Activated T-helper 17 cell treated with anti-CD3 and anti-CD28 coated beads, Interleukin-2, amount 50 U/mL, for 72 hours (primary cell): ENCODE results near the gene PLCL2. TPM values are rescaled to one million over a fixed set of nuclear protein-coding genes. Genes with fewer than 3 reads are reported as not detected.
"Not testable (repeated sequence)": the region's sequence is repeated elsewhere in the genome, so short reads cannot be mapped to it uniquely, and the experiment has no call there.

Experiments used
- ATAC-seq: fragments of 150-1000 bp; cut with Tn5 transposase; replicated peaks from 2 replicates; pipeline ENCODE4 v1.10.0; 2021; ENCODE audit warnings: mild to moderate bottlenecking, moderate library complexity
- H3K27ac Mint-ChIP-seq: one replicate; pipeline ENCODE4 v1.8.0; 2022; ENCODE audit warnings: mixed read lengths
- H3K27me3 Mint-ChIP-seq: one replicate; pipeline ENCODE4 v1.8.0; 2022; ENCODE audit warnings: mixed read lengths
- H3K36me3 Mint-ChIP-seq: one replicate; pipeline ENCODE4 v1.8.0; 2022; ENCODE audit warnings: low read depth, mild to moderate bottlenecking, mixed read lengths
- H3K4me1 Mint-ChIP-seq: one replicate; pipeline ENCODE4 v1.8.0; 2022; ENCODE audit warnings: mixed read lengths
- H3K4me3 Mint-ChIP-seq: one replicate; pipeline ENCODE4 v1.8.0; 2022; ENCODE audit warnings: mild to moderate bottlenecking, mixed read lengths
- H3K9me3 Mint-ChIP-seq: one replicate; pipeline ENCODE4 v1.8.0; 2022; ENCODE audit warnings: mixed read lengths
- total RNA-seq, 2 donors: library from RNA; stranded (reverse); gene quantifications; one replicate each; pipeline ENCODE4 v1.2.3, GENCODE V29; 2022

PLCL2 gene
- total RNA-seq, 2 donors from 2014 or later = 15.1 to 16.2 TPM

GRCh38 chr3:16936233-16936632 is 51.5 kb downstream of the PLCL2 start:
- peak overlapping the region; percentile 52 for H3K4me3 Mint-ChIP-seq
- peaks cover 38% of the 10 kb centered on the region for H3K4me1 Mint-ChIP-seq
- no peak for ATAC-seq
- H3K36me3 Mint-ChIP-seq = peaks cover 4% of the 10 kb centered on the region
- H3K27me3 Mint-ChIP-seq = no peaks in the 10 kb centered on the region
- H3K27ac Mint-ChIP-seq = peak overlapping the region; percentile 77
- no peaks in the 10 kb centered on the region for H3K9me3 Mint-ChIP-seq

GRCh38 chr3:16936676-16937230 is 52.0 kb downstream of the PLCL2 start:
- H3K4me3 Mint-ChIP-seq = peak overlapping the region; percentile 52
- peaks cover 4% of the 10 kb centered on the region for H3K36me3 Mint-ChIP-seq
- no peaks in the 10 kb centered on the region for H3K9me3 Mint-ChIP-seq
- no peak for ATAC-seq
- peak overlapping the region; percentile 77 for H3K27ac Mint-ChIP-seq
- H3K4me1 Mint-ChIP-seq = peaks cover 44% of the 10 kb centered on the region
- no peaks in the 10 kb centered on the region for H3K27me3 Mint-ChIP-seq

- Mint-ChIP-seq H3K9me3 (no peaks in the 10 kb centered on the region), H3K27me3 (no peaks in the 10 kb centered on the region), H3K4me1 (peaks cover 46% of the 10 kb centered on the region)
Observed at GRCh38 chr3:16937326-16937845, 52.6 kb downstream of the PLCL2 start.

GRCh38 chr3:16940769-16941700 is 56.3 kb downstream of the PLCL2 start:
- Mint-ChIP-seq H3K27ac (peak overlapping the region; percentile 0), H3K27me3 (no peaks in the 10 kb centered on the region), H3K9me3 (no peaks in the 10 kb centered on the region), H3K4me1 (peaks cover 47% of the 10 kb centered on the region), H3K36me3 (peaks cover 4% of the 10 kb centered on the region), H3K4me3 (no peak overlapping the region)
- no peak for ATAC-seq

More at GRCh38 chr3:16937326-16937845, 52.6 kb downstream of the PLCL2 start:
- Mint-ChIP-seq H3K27ac (peak overlapping the region; percentile 42), H3K36me3 (peaks cover 4% of the 10 kb centered on the region), H3K4me3 (no peak overlapping the region)
- ATAC-seq = no peak

GRCh38 chr3:16942955-16943354 is 58.2 kb downstream of the PLCL2 start:
- H3K27ac Mint-ChIP-seq = peak overlapping the region; percentile 4
- no peak overlapping the region for H3K4me3 Mint-ChIP-seq
- H3K4me1 Mint-ChIP-seq = peaks cover 39% of the 10 kb centered on the region
- no peak for ATAC-seq
- no peaks in the 10 kb centered on the region for H3K36me3 Mint-ChIP-seq
- H3K9me3 Mint-ChIP-seq = no peaks in the 10 kb centered on the region
- H3K27me3 Mint-ChIP-seq = no peaks in the 10 kb centered on the region

- peaks cover 39% of the 10 kb centered on the region for H3K4me1 Mint-ChIP-seq
Observed at GRCh38 chr3:16943857-16944256, 59.1 kb downstream of the PLCL2 start.

GRCh38 chr3:16944356-16944755 is 59.6 kb downstream of the PLCL2 start:
- Mint-ChIP-seq H3K9me3 (no peaks in the 10 kb centered on the region), H3K36me3 (no peaks in the 10 kb centered on the region), H3K27ac (no peak overlapping the region), H3K4me1 (peaks cover 44% of the 10 kb centered on the region), H3K27me3 (no peaks in the 10 kb centered on the region), H3K4me3 (no peak overlapping the region)
- no peak for ATAC-seq

More at GRCh38 chr3:16943857-16944256, 59.1 kb downstream of the PLCL2 start:
- Mint-ChIP-seq H3K27me3 (no peaks in the 10 kb centered on the region), H3K9me3 (no peaks in the 10 kb centered on the region), H3K27ac (no peak overlapping the region), H3K4me3 (no peak overlapping the region), H3K36me3 (no peaks in the 10 kb centered on the region)
- no peak for ATAC-seq

GRCh38 chr3:16945330-16945729 is 60.6 kb downstream of the PLCL2 start:
- H3K4me1 Mint-ChIP-seq = peaks cover 45% of the 10 kb centered on the region
- H3K27ac Mint-ChIP-seq = no peak overlapping the region
- no peak for ATAC-seq

GRCh38 chr3:16950282-16950681 is 65.5 kb downstream of the PLCL2 start:
- Mint-ChIP-seq H3K27ac (no peak overlapping the region), H3K4me3 (no peak overlapping the region), H3K4me1 (peaks cover 27% of the 10 kb centered on the region), H3K27me3 (no peaks in the 10 kb centered on the region), H3K36me3 (no peaks in the 10 kb centered on the region), H3K9me3 (no peaks in the 10 kb centered on the region)
- no peak for ATAC-seq

More at GRCh38 chr3:16945330-16945729, 60.6 kb downstream of the PLCL2 start:
- no peaks in the 10 kb centered on the region for H3K9me3 Mint-ChIP-seq
- H3K27me3 Mint-ChIP-seq = no peaks in the 10 kb centered on the region
- no peaks in the 10 kb centered on the region for H3K36me3 Mint-ChIP-seq
- no peak overlapping the region for H3K4me3 Mint-ChIP-seq

GRCh38 chr3:16950845-16951244 is 66.1 kb downstream of the PLCL2 start:
- Mint-ChIP-seq H3K27ac (no peak overlapping the region), H3K27me3 (no peaks in the 10 kb centered on the region), H3K9me3 (no peaks in the 10 kb centered on the region), H3K4me3 (no peak overlapping the region), H3K4me1 (peaks cover 23% of the 10 kb centered on the region), H3K36me3 (no peaks in the 10 kb centered on the region)
- no peak for ATAC-seq

- H3K36me3 Mint-ChIP-seq, ATAC-seq: not testable (repeated sequence)
- H3K4me1 Mint-ChIP-seq = peaks cover 27% of the 10 kb centered on the region
Observed at GRCh38 chr3:16957852-16958251, 73.1 kb downstream of the PLCL2 start.

GRCh38 chr3:16960125-16960524 is 75.4 kb downstream of the PLCL2 start:
- H3K4me3 Mint-ChIP-seq = no peak overlapping the region
- peaks cover 27% of the 10 kb centered on the region for H3K4me1 Mint-ChIP-seq
- H3K36me3 Mint-ChIP-seq = no peaks in the 10 kb centered on the region
- H3K9me3 Mint-ChIP-seq = peaks cover 5% of the 10 kb centered on the region
- no peak overlapping the region for H3K27ac Mint-ChIP-seq
- no peak for ATAC-seq
- no peaks in the 10 kb centered on the region for H3K27me3 Mint-ChIP-seq

More at GRCh38 chr3:16957852-16958251, 73.1 kb downstream of the PLCL2 start:
- H3K27me3 Mint-ChIP-seq, H3K4me3 Mint-ChIP-seq, H3K9me3 Mint-ChIP-seq, H3K27ac Mint-ChIP-seq: not testable (repeated sequence)

GRCh38 chr3:16961621-16962205 is 77.0 kb downstream of the PLCL2 start:
- Mint-ChIP-seq H3K4me3 (no peak overlapping the region), H3K27me3 (no peaks in the 10 kb centered on the region), H3K36me3 (no peaks in the 10 kb centered on the region), H3K9me3 (peaks cover 5% of the 10 kb centered on the region), H3K4me1 (peaks cover 27% of the 10 kb centered on the region), H3K27ac (no peak overlapping the region)
- no peak for ATAC-seq

GRCh38 chr3:16975083-16975482 is 90.3 kb downstream of the PLCL2 start:
- H3K4me1 Mint-ChIP-seq = peaks cover 30% of the 10 kb centered on the region
- ATAC-seq = no peak
- H3K36me3 Mint-ChIP-seq = no peaks in the 10 kb centered on the region
- H3K27me3 Mint-ChIP-seq = no peaks in the 10 kb centered on the region
- H3K27ac Mint-ChIP-seq = peak overlapping the region; percentile 29
- H3K9me3 Mint-ChIP-seq = no peaks in the 10 kb centered on the region
- H3K4me3 Mint-ChIP-seq = no peak overlapping the region
